ENCODE data around the gene GEMIN5.
"Not testable (repeated sequence)": the region's sequence is repeated elsewhere in the genome, so short reads cannot be mapped to it uniquely, and the experiment has no call there.

The GEMIN5 gene

DNA sequence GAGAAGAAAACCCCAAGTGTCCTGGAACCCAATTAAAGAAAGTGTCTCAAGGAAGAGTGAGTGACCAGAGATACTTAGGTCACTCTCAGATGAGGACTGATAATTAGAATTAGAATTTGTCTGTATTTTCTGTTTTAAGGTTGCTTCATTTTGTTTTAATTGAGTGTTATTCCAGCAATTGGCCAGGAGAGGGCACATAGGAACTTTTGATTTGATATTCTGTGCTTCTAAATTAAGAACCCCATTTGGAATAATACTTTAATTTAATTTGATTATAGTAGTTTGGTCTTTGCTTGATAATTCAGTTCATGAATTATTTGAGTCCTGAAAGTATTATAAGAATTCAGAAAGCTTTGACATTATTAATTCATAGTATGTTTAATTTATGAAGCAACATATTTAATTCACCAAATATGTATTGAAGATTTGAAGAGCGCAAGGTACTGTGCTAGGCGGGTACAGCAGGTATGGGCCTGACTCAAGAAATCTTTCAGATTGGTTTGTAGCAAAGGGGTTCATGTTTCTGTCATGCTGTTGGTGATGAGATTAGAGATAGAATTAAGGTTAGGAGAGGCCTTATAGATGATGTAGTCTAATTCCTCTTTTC lies 7.8 kb upstream of the GEMIN5 start:
- no peak for DNase-seq (ENCODE audit: low read depth)
- no peak overlapping the region for H3K4me3 ChIP-seq (ENCODE audit: control insufficient read depth, low read depth, low read length)
- TF ChIP-seq, protein P1, sequence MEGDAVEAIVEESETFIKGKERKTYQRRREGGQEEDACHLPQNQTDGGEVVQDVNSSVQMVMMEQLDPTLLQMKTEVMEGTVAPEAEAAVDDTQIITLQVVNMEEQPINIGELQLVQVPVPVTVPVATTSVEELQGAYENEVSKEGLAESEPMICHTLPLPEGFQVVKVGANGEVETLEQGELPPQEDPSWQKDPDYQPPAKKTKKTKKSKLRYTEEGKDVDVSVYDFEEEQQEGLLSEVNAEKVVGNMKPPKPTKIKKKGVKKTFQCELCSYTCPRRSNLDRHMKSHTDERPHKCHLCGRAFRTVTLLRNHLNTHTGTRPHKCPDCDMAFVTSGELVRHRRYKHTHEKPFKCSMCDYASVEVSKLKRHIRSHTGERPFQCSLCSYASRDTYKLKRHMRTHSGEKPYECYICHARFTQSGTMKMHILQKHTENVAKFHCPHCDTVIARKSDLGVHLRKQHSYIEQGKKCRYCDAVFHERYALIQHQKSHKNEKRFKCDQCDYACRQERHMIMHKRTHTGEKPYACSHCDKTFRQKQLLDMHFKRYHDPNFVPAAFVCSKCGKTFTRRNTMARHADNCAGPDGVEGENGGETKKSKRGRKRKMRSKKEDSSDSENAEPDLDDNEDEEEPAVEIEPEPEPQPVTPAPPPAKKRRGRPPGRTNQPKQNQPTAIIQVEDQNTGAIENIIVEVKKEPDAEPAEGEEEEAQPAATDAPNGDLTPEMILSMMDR (IDR thresholded peaks at IDR 0.05; ENCODE audit: control insufficient read depth, insufficient read depth, low read depth, low read length, missing control alignments), result peak; percentile 39

DNA sequence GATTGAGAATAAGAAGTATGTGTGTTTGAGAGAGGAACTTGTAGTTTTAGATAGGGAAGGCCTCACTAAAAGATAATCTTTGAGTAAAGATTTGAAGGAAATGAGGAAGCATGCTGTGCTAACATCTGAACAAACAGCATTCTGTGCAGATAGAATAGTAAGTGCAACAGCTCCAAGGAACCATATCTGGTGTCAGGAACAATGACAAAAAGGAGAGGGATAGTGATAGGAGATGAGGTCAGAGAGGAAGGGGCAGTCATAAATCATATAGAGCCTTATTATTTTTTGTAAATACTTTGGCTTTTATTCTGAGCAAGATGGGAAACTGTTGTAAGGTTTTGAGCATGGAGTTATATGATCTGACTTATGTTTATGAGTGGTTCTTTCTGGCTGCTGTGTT lies 6.7 kb upstream of the GEMIN5 start:
- TF ChIP-seq, protein P1 (IDR thresholded peaks at IDR 0.05; ENCODE audit: control insufficient read depth, insufficient read depth, low read depth, low read length, missing control alignments), result no peak
- DNase-seq (ENCODE audit: low read depth), result no peak
- no peak overlapping the region for H3K4me3 ChIP-seq (ENCODE audit: control insufficient read depth, low read depth, low read length)

DNA sequence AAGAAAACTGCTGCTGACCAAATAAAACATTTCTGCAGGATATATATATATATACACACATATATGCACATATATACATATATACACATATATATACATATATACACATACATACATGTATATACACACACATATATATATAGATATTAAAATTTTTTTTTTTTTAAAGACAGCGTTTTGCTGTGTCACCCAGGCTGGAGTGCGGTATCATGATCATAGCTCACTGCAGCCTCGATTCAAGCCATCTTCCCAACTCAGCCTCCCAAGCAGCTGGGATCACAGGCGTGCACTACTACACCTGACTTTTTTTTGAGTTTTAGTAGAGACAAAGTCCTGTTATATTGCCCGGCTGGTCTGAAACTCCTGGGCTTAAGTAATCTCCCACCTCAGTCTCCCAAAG lies 5.5 kb upstream of the GEMIN5 start:
- TF ChIP-seq, protein P1 (IDR thresholded peaks at IDR 0.05; ENCODE audit: control insufficient read depth, insufficient read depth, low read depth, low read length, missing control alignments), result no peak
- H3K4me3 ChIP-seq (ENCODE audit: control insufficient read depth, low read depth, low read length), result no peak overlapping the region
- no peak for DNase-seq (ENCODE audit: low read depth)

DNA sequence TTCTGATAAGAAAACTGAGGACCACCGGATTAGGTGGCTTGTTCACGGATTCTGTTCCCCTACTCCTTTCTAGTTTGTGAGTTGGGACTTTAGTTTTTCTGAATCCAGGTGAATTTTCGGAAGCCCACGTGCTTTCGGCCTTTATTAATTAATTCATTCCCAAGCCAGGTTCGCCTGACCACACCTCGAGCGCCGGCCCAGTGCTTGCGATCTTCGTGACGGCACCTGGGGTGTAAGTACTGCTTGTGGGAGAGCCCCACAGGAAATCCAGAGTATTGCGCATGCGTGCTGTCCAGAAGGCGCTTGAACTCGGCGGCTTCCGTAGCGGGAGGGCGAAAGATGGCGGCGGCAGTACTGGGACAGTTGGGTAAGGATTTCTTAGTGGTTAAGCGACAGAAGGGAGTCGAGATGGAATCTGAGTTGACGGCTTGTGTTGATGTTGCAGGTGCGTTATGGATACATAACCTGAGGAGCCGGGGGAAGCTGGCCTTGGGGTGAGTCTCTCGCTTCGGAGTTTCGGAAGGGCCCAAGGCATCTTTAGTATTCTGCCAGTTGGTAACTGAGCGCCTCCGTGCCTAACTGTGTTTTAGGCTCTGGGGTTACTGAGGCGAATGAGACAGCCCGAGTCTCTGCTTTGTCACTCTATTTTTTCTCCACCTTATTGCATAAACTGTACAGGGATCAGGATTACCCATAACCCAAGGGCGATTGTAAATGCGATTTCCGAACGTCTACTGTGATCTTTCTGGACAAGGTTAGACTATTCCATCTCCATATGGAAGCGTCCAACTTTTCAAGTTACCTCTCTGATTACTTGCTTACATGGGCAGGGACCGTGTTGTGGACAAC lies 3.0 kb upstream of the GEMIN5 start, which contains the start of gene MRPL22:
Gene MRPL22 (plus strand): TSS at position 302 of the 849 bp plus-strand sequence. CDS start 38 bp downstream, at position 340.
- TF ChIP-seq, protein P1 (IDR thresholded peaks at IDR 0.05; ENCODE audit: control insufficient read depth, insufficient read depth, low read depth, low read length, missing control alignments), result no peak
- peak within 1 kb of the TSS; percentile 61 for H3K4me3 ChIP-seq (ENCODE audit: control insufficient read depth, low read depth, low read length)
- DNase-seq (ENCODE audit: low read depth), result peak; percentile 71

DNA sequence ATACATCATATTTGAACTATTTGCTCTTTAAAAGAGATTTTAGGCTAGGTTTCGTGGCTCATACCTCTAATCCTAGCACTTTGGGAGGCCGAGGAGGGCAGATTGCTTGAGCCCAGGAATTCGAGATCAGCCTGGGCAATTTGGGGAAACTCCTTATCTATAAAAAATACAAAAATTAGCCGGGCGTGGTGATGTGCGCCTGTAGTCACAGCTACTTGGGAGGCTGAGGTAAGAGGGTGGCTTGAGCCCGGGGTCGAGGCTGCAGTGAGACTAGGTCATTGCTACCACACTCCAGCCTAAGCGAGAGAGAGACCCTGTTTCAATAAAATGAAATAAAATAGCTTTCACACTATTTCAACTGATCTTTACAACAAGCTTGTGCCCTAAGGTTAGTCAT lies 2.4 kb upstream of the GEMIN5 start:
- H3K4me3 ChIP-seq (ENCODE audit: control insufficient read depth, low read depth, low read length), result no peak overlapping the region; the same call in none of the 2 replicates
- DNase-seq (ENCODE audit: low read depth), result no peak
- TF ChIP-seq, protein P1 (IDR thresholded peaks at IDR 0.05; ENCODE audit: control insufficient read depth, insufficient read depth, low read depth, low read length, missing control alignments), result no peak

DNA sequence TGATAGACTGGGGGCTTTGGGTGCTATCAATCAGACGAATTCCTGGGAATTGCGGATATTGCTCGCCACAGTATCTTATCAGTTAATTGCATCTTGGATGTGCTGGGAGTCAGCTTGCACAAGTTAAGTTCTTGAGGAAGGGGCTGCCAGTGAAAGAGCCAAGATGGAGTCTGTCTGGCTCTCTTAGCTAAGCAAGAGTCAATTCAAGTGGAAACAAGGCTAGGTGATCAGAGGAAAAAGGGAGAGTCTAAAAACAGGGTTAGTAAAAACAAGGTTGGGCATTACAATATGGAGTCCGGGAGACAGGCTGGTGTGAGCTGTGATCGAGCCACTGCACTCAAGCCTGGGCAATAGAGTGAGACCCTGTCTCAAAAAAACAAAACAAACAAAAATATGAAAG lies 1.4 kb upstream of the GEMIN5 start:
- not testable (repeated sequence) for DNase-seq (ENCODE audit: low read depth); H3K4me3 ChIP-seq (ENCODE audit: control insufficient read depth, low read depth, low read length)

DNA sequence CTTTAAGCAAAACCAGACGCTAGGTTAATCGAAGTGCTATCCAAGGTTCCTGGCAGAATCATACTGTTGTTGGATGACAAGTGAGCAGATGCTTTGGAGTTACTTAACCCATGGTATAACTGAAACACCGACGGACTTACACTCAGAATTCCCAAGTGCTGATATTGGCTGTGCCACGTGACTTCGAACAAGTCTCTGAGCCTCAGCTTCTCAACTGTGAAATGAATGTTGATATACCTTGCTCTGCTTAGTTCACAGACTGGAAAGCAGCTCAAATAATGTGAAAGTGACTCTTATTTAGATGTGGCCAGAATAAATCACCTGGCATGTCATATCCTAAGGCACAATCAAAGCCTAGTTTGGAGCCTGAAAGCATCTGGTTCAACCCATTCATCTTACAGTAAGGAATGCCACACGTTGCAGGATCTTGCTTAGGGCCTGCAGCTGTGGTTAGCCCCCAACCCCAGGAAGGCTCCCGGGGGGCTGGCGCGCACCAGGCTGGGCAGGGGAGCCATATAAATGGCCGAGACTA lies 759 bp downstream of the GEMIN5 start:
- H3K4me3 ChIP-seq (ENCODE audit: control insufficient read depth, low read depth, low read length), result peak overlapping the region; percentile 69
- TF ChIP-seq, protein P1 (IDR thresholded peaks at IDR 0.05; ENCODE audit: control insufficient read depth, insufficient read depth, low read depth, low read length, missing control alignments), result no peak
- DNase-seq (ENCODE audit: low read depth), result no peak
